Measurements from ENCODE around the gene VAV2.

The VAV2 gene

DNA sequence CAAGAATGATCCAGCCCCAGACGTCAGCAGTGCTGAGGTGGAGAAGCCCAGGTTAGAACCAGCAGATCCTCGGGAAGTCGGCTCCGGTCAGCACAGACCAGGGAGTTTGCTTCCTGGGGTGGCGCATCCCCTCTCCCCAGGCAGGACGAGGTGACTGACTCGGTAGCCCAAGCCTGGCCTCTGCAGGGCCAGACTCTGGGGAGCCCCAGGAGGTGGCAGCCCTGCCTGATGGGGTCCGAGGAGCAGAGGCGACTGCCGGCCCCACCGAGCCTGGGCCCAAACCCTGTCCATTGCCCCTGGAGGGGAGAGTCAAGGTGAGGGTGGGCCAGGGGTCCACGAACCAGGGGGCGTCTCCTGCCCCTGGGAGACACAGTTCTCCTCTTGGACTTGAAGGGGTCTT is 201.1 kb downstream of the VAV2 start:
- DNase-seq: no peak

DNA sequence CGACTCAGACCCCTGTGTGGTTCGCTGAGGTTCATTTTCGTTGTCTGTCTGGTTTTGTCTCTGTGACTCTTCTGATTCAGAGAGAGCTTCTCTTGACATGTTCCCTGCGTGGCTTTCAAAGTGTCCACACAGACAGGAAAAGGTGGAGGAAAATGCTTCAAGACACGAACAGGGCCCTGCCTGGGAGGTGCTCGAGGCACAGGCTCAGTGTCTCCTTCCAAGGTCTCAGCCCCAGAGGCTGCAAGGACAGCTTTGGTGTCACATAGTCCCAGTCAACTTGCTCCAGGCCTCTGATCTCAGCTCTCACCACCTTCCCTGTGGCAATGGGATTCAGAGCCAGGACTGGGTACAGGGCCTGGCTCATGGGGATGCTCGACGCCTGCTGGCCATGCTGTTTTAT is 202.3 kb downstream of the VAV2 start:
- no peak for DNase-seq

DNA sequence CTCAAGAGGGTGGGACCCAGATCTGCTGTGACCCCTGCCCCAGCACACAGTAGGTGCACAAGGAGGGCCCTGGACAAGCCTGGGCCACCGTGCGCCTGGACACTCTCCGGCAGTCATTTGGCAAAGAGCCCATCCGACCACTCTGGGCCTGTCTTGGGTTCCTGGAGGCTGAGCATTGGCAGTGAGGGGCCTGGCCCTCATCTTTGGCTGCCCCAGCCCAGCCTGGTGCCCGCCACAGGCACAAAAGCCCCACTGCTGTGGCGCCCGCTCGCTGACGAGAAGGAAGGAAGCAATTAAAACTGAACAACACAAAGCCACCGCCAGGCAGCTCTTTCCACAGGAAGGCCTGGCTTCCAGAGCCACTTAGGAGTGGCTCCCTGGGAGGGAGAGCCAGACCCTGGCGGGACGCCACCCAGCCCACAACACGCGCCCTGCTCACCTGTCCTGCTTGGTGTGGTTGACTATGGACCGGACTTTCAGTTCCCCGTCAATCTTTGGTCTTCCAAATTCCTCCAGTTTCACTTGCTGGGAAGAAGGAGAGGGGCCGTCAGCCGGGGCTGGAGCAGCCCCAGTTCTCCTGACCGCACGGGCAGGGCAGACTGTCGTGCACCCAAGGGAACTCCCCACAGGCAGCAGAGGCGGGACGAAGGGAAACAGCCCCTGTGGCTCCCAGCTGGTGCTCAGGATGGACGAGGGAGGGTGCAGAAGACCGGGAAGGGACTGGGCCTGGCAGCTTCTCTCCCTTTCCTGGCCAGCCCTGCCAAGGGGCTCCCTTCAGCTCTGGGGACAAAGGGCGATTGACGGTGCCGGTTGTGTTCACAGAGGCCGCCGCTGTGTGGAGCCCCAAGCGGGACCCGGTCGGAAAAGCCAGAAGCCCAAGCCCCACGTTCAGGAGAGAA is 203.1 kb downstream of the VAV2 start:
- DNase-seq: no peak

DNA sequence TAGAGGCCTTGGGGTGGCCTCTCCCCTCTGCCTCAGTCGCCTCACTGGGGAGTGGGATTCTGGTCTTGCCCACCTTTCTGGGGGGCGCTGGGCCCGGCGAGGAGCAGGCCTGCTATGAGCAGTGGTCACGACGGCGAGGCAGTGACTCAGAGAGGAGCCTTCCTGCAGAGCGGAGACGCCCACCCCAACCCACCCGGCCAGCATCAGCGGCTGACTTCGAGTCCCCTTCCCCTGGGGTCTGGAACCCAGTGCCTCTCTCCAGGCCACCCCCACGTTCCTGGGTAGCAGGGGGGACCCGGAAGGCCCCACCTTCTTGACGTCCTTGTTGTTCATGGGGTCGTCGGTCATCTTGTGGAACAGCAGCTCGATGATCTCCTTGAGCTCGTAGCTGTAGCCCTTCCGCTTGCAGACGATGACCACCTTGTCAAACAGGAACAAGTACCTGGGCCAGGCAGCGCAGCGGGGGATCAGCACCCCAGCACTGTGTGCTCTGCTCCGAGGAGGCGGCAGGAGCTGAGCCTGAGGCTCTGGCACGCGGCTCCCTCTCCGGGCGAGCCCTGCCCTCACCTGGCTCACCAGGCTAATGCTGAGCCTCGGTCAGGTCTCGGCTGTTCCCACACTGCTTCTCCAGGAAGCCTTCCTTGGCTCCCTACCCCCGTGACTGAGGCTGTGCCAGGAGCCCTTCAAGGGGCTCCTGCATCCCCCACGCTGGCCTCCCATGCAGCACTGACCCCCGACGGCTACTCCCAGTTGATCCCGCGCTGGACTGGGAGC is 203.9 kb downstream of the VAV2 start:
- DNase-seq: no peak

DNA sequence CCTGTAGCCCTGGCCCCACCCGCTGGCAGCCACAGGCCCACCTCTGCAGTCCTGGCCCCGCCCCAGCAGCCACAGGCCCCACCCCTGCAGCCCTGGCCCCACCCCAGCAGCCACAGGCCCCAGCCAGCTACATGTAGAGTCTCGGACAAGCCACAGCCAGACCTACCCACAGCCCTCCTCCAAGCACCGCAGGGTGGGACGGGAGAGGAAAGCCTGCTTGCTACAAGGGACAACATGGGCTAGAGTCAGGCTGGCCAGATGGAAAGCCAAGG is 204.4 kb downstream of the VAV2 start:
- DNase-seq: peak; percentile 56

DNA sequence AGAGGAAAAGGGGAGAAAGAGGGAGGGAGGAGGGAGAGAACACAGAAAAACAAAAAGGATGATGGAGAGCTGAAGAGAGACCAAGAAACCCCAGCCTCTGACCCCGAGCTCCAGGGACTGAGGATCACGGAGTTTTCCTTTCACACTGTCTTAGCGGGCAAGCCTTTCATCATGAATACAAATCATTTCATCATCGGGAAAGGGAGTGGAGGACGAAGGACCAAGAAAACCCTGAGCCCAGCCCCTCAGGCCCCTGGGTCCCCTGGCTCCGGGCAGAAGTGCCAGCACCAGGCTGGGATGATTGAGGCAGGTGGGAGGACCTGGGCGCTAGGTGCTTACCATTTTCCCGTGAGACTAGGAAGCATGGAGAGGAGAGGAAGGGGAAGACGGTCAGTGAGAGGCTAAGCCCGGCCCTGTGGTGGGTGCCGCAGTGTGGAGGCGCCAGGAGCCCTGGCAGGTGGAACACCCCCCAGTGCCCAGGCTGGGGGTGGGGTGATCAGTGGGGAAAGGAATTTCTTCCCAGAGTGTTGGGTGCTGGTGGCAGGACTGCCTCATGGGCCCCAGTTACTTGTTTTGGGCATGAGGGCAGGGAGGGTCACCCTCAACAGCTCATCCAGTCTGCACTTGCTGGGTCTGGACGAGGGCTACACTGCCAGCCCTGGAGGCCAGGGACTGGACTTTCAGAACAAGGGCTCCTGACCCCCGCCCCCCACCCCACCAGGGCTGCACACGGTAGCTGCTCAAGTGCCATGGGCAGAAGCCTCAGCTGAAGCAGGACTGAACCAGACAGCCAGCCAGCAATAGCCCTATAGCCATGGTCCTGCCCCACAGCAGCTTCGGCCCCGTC is 205.0 kb downstream of the VAV2 start:
- no peak for DNase-seq

DNA sequence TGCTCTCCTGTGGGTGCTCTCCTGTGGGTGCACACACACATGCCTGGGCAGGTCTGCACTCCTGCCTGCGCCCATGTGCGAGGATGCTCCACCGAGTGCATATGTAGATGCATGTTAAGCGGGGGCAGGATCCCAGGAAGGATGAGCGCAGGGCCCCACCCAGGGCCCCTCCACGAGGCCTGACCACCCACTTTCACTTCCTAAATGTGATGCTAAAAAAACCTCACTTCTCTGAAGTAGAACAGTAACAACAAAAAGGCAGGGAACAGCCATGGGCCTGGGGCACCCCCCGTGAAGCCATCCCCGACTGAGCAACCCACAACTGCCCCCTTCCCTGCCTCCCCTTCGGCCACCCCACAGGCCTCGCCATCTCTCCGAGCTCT is 205.8 kb downstream of the VAV2 start:
- no peak for DNase-seq

DNA sequence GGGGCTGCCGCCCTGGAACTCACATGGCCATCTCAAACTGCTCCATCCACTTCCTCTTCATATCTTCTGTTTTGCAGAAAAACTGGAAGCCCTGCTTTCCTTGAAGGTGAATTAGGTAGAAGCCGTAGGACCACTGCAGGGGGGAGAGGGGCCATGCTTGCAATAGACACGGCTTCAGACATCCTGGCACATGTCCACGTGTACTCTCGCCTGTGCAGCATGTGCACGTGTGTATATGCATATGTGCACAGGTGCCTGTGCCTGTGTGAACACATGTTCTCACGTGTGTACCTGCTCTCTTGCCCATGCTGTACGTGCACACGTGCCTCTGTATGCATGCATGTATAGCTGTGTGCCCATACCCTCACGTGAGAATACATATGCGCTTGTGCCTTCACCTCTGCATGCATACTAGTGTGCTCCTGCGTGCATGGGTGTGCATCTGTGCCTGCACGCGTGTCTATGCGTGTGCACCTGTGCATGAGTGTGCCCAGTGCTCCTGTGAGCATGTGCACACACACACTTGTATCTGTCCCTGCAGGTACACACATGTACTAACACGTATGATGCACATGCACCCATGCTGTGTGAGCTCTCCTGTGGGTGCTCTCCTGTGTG is 206.3 kb downstream of the VAV2 start:
- no peak for DNase-seq

DNA sequence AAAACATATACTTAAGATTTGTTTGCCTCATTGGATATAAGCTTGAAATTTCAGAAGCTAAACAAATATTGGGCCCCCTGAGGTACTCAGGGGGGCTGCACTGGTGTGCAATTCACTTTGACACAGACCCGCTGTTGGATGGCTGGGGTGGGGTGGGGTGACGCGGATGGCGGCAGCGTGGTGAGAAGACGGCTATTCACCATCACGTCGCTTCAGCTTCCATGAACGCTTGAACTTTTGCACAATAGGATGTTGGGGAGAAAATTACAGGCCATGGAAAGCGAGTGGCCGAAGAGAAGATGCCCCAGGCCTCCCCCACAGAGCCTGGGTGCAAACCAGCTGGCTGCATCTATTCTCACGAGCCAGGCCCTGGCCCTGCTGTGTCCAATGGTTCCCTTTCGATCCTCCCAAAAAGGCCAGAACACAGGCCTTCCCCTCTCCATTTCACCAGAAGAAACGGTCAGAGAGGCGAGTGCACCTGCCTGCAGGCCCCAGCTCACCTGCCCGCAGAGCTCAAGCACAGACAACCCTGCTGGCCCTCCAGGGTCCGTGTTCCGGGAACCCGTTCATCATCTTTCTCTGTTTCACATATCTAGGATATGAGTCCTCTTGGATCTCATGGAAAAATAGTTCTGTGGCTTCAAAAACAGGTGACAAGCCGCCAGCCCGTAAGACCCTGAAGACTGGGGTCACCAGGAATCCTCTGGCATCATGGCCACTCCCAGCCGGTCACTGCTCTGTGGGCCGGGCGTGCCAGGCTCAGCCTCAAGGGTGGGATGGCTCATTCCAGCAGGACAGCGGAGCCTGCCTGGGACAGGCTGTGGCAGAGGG is 207.2 kb downstream of the VAV2 start:
- no peak for DNase-seq

DNA sequence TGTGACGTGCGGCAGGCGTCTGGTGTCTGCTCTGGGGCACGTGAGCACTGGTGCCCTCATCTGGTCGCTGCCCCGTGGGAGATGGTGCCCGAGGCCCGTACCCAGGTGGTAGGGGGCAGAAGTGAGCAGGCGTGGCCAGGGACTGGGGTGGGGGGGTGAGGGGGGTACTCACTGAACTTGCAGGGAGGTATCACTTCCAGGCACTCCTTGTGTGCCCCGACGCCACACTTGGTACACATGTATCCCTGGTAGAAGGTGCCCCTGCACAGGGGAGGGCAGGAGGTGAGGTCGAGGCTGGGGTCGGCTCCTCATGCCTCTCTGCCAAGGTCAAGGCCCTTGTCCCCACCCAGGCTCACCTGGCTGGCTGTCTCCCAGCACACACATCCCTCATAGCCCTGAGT is 208.8 kb downstream of the VAV2 start:
- no peak for DNase-seq

DNA sequence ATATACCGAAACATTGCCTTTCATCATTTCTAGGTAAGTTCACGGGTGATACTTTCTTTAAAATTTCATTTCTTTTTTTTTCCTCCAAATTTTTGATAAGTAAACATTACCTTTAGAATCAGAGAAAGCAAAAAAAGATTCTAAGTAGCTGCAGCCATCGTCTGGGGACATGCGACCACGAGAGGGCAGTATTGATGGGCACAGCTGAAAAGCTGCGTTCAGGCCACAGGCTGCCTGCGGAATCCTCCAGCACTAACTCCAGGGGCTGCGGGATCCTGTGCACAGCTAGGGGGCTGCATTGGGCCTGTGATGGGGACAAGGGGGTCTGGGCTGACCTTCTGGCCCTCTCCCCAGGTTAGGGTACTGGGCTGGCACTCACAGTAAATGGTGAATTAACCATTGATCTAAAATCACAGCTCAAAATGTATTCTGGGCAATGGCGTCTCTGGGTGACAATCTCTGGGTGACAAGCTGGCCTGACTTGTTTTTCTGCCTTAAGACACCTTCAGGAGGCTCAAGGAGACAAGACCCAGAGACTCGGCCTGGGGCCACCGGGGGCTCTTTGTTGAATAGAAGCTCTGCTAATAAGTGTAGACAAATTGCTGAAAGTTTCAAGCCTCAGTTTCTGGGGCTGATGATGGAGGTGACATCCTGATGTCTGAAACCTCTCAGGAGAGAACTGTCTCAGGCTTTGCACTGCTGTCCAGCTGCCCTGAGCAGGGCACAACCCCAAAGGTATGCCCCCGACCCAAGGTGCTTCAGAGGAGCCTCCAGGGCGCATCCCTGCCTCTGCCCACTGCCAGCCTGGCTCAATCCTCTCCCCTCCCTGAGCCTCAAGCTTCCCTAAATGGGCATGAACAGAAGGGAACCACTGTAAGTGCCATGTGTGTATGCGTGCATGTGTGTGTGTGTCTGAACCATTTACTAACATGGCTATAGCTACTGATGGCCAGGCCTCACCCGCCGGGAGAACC is 209.7 kb downstream of the VAV2 start:
- DNase-seq: peak; percentile 74

DNA sequence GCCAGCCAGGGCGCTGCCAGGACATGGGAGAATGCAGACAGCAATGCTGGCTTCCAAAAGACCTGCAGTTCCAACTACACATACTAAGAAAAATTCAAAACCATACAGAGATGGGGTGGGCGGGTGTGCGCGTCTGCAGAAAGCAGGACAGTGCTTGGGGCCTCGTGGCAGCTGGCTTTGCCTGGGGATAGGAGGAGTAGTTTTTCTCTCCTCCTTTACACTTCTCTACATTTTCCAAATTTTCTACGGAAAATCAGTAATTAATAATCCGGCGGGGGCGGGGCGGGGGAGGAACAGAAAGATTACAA is 210.3 kb downstream of the VAV2 start:
- no peak for DNase-seq

DNA sequence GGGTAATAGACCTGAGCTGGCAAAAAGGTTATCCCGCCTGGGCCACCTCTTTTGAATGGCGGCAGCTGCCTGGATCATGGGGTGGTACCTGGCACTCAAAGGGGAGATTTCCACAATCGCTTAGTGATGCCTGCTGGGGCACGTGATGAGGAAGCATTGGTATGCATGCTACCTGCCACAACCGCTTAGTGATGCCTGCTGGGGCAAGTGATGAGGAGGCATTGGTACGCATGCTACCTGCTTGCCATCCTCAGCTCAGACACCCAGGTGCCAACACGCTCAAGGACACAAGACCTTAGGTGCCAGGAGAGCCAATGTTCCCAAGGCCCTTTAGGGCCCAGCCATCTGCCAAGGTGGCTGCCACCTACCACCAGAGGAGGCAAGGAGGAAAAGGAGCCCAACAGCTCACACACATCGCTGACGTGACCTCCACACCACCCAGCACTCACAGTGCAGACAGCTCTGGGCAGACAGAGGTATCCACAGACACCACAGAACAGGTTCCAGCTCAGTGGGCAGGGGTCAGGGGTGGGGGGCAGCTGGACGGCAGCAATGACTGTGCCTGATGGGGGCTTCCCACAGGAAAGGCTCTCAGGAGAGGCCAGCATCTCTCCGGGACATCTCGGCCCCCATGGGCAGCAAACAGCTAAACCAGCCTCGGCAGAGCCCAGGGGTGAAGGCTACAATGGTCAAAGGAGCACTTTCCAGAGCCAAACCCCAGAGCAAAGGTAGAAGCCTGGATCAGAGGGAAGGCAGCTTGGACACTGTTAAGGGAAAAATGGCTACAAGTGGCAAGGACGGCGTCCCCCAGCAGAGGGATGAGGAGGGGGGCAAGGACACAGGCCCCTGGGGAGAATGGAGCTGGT is 210.9 kb downstream of the VAV2 start:
- DNase-seq: no peak

DNA sequence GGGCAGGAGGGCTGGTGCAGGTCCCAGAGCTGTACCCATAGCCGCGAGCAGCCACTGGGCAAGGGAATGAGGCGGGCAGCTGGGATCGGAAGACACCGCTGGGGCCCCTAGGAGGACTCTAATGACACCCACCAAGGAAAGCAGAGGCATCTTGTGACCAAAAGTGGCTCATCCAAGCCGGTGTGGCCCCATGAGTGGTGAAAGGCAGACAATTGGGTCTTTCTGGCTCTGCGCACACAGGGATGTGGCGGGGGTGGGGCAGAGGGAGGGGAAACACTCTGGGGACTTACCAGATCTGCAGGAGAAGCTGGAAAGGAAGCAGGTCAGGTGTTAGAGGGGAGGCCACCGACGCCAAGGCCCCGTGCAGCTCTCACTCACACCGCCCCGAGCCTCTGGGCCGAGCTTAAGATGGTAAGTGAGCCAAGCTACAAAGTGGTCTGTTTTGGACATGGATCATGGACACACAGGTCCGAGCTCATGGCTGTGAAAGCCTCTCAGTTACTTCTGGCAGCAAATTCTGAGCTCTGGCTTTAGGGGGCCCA is 211.6 kb downstream of the VAV2 start:
- DNase-seq: no peak

DNA sequence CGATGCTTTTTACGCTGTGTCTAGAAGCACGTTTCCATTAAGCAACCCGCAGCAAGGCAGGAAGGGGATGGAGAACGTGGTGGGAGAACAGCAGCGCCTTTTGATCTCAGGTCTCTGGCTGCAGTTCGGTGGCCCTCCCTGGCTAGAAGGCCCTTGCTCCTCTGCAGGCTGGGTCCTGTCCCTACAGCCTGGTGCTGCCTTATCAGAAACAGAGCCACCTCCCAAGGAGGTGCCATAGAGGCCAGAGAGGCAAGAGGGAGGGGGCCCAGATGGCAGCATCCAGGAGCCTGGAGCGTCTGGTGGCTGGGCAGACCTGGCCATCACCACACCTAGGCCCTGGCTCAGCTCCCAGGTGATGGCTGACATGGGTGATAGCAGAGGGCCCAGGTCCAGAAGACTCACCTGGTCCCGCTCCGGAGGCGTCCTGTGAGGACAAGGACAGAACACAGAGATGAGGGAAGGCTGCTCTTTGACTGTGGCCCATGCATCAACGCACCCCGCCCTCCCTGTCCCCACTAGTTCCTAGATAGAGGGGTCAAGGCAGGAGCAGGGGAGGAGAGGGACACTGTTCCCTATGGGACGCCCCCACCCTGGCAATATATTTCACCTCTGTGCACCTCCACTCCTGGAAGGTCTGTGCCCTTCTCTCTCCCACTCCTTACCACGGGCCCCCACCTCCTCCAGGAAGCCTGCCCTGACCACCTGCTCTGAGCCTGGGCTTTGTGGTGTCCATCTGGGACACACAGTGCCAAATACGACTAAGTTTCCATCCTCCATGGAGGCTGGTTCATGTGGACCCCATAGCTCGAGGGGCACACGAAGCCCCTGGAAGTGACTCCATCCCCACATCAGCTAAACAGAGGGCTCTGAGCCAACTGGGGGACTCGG is 212.4 kb downstream of the VAV2 start:
- DNase-seq: no peak

DNA sequence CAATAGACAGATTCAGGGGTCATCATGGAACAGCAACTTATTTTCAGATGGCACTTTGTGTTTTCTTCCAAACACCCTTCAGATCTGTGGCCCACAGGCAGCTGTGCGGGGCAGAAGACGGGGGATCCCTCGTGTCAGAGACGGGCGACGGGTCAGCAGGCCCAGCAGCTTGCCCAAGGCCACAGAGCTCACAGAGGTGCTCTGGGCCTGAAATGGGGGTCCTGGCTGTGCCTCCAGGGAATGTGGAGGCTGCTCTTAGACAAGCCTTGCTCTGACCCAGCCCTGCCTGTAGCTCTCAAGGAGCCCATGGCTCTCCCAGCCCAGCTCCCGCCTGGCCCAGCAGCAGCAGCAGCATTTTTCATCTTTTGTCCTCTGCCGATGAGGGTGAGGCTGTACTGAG is 213.0 kb downstream of the VAV2 start:
- DNase-seq: no peak

DNA sequence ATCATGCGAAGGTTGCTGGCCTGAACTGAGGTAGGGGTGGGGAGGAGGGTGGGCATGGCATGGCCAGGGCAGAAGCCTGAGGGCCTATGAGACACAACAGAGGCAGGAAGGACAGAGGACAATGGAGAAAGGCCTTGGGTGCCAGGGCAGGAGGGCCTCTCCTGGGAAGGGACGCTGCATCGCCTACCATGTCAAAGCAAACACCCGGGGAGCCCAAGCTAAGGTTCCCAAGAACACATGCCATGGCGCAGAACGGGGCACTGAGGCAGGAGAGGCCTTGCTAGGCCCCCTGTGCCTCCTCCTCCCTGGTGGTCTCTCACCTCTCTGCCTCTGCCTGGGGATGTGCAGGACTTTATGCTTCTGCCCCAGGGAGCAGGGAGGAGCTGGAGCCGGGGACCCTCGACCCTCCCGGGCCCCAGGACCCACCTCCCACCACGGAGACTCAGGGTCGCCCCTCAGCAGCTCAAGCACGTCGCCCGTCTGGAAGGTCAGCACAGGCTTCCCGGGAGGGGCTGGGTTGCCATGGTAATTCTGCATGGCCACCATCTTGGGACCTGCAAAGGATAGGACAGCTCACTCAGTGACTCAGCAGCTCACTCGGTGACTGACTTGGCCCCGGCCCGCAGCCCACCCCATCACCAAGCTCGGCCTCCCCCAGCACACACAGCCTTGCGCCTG is 213.6 kb downstream of the VAV2 start:
- DNase-seq: no peak

DNA sequence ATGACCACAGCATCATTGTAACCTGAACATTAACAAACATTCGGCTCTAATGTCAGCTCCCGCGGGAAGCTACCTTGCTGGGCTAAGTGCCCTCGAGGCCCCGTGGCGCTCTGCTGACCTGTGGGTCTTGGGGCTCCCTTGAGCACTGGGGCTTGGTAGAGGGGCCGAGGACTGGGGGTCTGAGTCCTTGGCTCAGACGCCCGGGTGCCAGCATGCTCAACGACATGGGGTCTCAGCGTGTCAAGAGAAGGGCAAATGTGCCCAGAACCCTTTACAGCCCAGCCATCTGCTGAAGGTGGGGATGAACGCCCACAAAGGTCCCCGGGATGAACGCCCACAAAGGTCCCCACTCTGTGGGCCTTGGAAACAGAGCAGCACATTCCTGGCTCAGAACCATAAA is 214.3 kb downstream of the VAV2 start:
- DNase-seq: no peak

Data from OCI-M1 (cell line).